HUES64 (cell line): ENCODE measurements around the gene OPN1MW3. TPM values are rescaled to one million over a fixed set of nuclear protein-coding genes. Genes with fewer than 3 reads are reported as not detected.
"Not testable (repeated sequence)": the region's sequence is repeated elsewhere in the genome, so short reads cannot be mapped to it uniquely, and the experiment has no call there.

Source experiments
- H3K27ac ChIP-seq: 2 replicates; pipeline ENCODE4 v1.7.0; 2013; ENCODE audit warnings: low read depth, low read length, inconsistent platforms
- H3K27me3 ChIP-seq: 2 replicates; pipeline ENCODE4 v1.6.1; 2013; ENCODE audit warnings: mild to moderate bottlenecking, low read length; ENCODE audit not compliant: insufficient read depth
- H3K36me3 ChIP-seq: 2 replicates; pipeline ENCODE4 v1.6.1; 2013; ENCODE audit warnings: mild to moderate bottlenecking, low read length; ENCODE audit not compliant: insufficient read depth
- H3K4me1 ChIP-seq: 2 replicates; pipeline ENCODE4 v1.6.1; 2013; ENCODE audit warnings: mild to moderate bottlenecking, low read length, moderate library complexity; ENCODE audit not compliant: insufficient read depth
- H3K4me3 ChIP-seq: 2 replicates; pipeline ENCODE4 v1.5.1; 2013; ENCODE audit warnings: mild to moderate bottlenecking, low read length, moderate library complexity
- H3K9ac ChIP-seq: 2 replicates; pipeline ENCODE4 v1.6.1; 2013; ENCODE audit warnings: mild to moderate bottlenecking, low read depth, low read length
- H3K9me3 ChIP-seq: 2 replicates; pipeline ENCODE4 v1.6.1; 2013; ENCODE audit warnings: low read depth, low read length; ENCODE audit not compliant: insufficient read depth
- WGBS: fragments of 150-250, 120-280 bp; methylation state at CpG from one replicate; pipeline ENCODE4 v1.1.7; 2013; ENCODE audit warnings: missing lambda C conversion rate; 5-methylcytosine and 5-hydroxymethylcytosine counted together
- polyA plus RNA-seq, 2 experiments: library from polyadenylated mRNA; stranded (reverse); fragments of 50-300 nt; gene quantifications; one replicate each; pipeline ENCODE4 v1.2.3, GENCODE V29; 2013

Gene OPN1MW3
- not detected for polyA plus RNA-seq (2013, experiment 1 of 2)
- polyA plus RNA-seq (2013, experiment 2 of 2): not detected

DNA sequence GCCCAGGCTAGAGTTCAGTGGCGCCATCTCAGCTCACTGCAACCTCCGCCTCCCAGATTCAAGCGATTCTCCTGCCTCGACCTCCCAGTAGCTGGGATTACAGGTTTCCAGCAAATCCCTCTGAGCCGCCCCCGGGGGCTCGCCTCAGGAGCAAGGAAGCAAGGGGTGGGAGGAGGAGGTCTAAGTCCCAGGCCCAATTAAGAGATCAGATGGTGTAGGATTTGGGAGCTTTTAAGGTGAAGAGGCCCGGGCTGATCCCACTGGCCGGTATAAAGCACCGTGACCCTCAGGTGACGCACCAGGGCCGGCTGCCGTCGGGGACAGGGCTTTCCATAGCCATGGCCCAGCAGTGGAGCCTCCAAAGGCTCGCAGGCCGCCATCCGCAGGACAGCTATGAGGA is at the start of gene OPN1MW3:
Gene OPN1MW3 (plus strand): TSS at position 301 of the 400 bp plus-strand sequence. CDS start 38 bp downstream, at position 339.
- H3K9me3 ChIP-seq, H3K9ac ChIP-seq, H3K27me3 ChIP-seq, H3K4me3 ChIP-seq, H3K27ac ChIP-seq, H3K36me3 ChIP-seq, H3K4me1 ChIP-seq: not testable (repeated sequence)
- no CpG with 5 or more reads among the region's 17 CpGs for WGBS

DNA sequence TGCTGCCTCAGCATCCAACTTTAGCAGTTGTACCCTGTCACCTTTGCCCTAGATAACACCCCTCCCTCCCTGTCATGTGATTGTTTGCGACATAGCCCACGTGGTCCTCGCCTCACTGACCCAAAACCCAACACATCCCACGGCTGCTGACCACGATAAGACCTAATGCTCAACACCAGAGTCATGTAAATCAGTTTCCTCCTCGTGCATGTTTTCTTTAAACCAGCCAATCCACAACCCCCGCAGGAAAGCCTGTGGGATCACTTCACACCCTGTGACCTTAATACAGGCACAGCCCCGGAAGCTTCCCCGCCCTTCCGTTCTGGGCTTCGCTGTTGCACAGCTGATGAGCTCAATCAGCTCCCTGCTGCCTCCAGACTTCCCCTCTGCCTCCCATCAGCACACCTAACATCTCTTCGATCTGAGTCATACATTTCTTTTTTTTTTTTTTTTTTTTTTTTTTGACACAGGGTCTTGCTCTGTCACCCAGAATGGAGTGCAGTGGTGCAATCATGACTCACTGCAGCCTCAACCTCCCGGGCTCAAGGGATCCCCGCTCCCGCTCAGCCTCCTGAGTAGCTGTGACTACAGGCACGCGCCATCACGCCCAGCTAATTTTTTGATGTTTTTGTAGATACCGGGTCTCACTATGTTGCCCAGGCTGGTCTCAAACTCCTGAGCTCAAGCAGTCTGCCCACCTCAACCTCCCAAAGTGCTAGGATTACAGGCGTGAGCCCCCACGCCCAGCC is 47.5 kb upstream of the OPN1MW3 start:
- not testable (repeated sequence) for H3K9ac ChIP-seq, H3K36me3 ChIP-seq, H3K4me1 ChIP-seq, H3K9me3 ChIP-seq, H3K4me3 ChIP-seq, H3K27ac ChIP-seq, H3K27me3 ChIP-seq
- WGBS: no CpG with 5 or more reads among the region's 21 CpGs

DNA sequence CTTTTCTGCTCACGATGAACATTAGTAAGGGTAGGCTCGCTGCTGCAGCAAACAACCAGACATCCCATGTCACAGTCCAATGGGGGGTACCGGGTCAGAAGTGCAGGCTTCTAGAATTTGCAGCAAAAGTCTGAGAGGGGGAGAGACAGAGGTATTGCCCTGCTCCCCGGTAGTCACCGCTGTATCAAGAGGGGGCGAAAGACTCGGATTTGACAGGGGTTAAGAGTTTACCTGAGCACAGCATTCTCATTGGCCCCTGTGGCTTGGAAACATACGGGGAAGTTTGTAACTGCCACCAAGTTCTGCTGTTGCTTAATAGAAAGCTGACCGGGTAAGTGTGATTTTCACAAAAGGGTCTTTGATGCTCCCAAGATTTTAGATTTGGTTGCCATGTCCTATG is 46.3 kb upstream of the OPN1MW3 start:
- not testable (repeated sequence) for H3K27ac ChIP-seq, H3K9me3 ChIP-seq, H3K36me3 ChIP-seq, H3K4me1 ChIP-seq, H3K4me3 ChIP-seq, H3K9ac ChIP-seq, H3K27me3 ChIP-seq
- WGBS: 61% methylated on average over 4 of the region's 9 CpGs

DNA sequence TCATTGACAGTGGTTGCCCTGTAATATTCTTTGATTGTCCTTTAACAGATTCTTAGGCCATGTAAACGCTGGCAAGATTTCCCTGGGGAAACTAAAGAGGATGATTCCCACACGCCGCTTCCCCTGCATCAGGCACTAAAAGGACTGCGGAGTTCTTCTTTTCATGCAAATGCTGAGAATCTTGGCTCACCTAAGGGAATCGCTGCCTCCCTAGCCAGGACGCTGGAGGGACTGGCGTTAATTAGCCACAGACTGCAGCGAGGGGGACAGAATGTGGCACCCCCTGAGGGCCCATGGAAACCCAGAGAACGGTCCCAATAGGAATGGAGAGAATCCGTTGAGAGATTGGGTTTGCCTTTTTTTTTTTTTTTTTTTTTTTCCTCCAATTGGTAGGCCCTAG is 45.9 kb upstream of the OPN1MW3 start:
- not testable (repeated sequence) for H3K9me3 ChIP-seq, H3K9ac ChIP-seq, H3K4me1 ChIP-seq, H3K27me3 ChIP-seq, H3K4me3 ChIP-seq, H3K36me3 ChIP-seq, H3K27ac ChIP-seq
- WGBS: no CpG with 5 or more reads among the region's 10 CpGs

DNA sequence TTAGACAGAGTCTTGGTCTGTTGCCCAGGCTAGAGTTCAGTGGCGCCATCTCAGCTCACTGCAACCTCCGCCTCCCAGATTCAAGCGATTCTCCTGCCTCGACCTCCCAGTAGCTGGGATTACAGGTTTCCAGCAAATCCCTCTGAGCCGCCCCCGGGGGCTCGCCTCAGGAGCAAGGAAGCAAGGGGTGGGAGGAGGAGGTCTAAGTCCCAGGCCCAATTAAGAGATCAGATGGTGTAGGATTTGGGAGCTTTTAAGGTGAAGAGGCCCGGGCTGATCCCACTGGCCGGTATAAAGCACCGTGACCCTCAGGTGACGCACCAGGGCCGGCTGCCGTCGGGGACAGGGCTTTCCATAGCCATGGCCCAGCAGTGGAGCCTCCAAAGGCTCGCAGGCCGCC is 37.9 kb upstream of the OPN1MW3 start, which contains the start of gene OPN1MW2:
Gene OPN1MW2 (plus strand): TSS at position 301 of the 400 bp plus-strand sequence. CDS start 60 bp downstream, at position 361.
- H3K36me3 ChIP-seq, H3K9me3 ChIP-seq, H3K27ac ChIP-seq, H3K27me3 ChIP-seq, H3K9ac ChIP-seq, H3K4me1 ChIP-seq, H3K4me3 ChIP-seq: not testable (repeated sequence)
- no CpG with 5 or more reads among the region's 16 CpGs for WGBS

DNA sequence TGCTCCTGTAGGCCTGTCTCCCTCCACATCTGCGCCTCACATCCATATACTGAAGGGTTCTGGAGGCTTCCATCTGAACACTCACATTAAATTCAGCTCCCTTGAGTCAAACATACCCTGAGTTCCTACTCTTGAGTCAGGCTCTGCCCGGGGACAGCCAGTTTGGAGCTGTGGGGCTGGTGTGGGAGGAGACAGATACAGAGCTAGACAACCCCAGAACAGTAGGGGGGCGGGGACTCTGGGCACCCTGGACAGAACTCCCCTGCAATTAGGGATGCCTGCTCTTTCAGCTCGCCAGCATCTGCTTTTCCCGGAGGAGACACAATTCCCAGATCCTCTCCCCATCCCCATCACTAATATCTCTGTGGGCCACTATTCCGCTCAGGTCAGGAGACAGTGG is 32.1 kb upstream of the OPN1MW3 start:
- H3K27ac ChIP-seq, H3K27me3 ChIP-seq, H3K36me3 ChIP-seq, H3K9me3 ChIP-seq, H3K4me1 ChIP-seq, H3K4me3 ChIP-seq, H3K9ac ChIP-seq: not testable (repeated sequence)
- WGBS: no CpG with 5 or more reads among the region's 6 CpGs

DNA sequence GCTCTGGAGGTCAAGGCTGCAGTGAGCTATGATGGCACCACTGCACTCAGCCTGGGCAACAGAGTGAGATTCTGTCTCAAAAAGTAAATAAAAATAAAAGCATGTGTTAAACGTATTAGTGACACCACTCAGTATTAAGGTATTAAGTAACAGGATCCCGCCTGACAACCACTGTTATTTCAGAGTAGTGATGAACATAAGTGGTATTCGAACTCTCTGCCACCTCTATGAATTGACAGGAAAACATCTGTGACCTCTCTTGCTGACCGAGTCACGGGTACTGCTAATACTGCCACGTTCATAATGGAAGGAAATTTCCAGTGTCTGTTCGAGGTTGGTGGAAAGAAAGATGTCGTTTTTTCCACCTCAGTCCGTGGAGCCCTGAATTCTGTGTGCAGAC is 30.7 kb upstream of the OPN1MW3 start:
- not testable (repeated sequence) for H3K4me3 ChIP-seq, H3K27me3 ChIP-seq, H3K4me1 ChIP-seq, H3K9ac ChIP-seq, H3K36me3 ChIP-seq, H3K27ac ChIP-seq, H3K9me3 ChIP-seq
- no CpG with 5 or more reads among the region's 9 CpGs for WGBS

DNA sequence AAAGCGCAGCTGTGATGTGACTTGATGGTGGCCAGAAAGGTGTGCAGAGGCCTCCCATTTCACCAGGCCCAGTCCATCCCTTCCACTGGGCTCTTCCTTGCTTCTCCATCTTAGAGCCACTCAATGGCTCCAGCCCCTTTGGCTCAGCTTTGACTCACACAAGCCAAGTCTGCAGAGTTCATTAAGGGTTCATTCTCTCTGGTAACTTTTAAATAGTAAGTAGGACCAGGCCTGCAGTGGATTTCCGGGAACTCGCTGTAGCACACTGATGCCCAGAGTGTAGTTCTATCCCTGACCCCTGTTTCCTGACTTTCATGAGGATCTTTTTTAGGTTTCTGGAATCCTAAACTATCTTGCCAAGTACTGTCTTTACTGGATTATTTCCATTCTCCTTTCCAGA is 25.9 kb upstream of the OPN1MW3 start:
- not testable (repeated sequence) for H3K9me3 ChIP-seq, H3K27me3 ChIP-seq, H3K4me1 ChIP-seq, H3K9ac ChIP-seq, H3K36me3 ChIP-seq, H3K4me3 ChIP-seq, H3K27ac ChIP-seq
- no CpG with 5 or more reads among the region's 3 CpGs for WGBS

DNA sequence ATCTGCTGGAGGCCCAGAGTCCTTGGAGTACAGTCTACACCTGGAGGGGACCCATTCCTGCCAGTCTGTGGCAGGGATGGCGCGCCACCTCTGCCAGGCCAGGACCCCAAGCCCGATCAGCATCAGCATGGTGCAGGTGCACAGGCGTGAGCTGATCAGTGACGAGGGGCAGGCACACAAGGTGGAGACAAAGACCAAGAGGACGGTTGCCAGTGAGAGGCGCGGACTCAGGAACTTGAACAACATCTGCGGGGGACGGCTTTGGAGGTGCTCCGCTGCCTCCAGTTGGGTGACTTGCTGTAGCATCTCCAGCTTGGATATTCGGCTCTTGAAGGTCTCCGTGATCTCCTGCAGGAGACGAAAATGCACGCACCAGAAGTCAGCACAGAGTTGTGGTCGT is 23.8 kb upstream of the OPN1MW3 start:
- H3K27me3 ChIP-seq, H3K9me3 ChIP-seq, H3K4me1 ChIP-seq, H3K9ac ChIP-seq, H3K27ac ChIP-seq, H3K4me3 ChIP-seq, H3K36me3 ChIP-seq: not testable (repeated sequence)
- WGBS: no CpG with 5 or more reads among the region's 16 CpGs

DNA sequence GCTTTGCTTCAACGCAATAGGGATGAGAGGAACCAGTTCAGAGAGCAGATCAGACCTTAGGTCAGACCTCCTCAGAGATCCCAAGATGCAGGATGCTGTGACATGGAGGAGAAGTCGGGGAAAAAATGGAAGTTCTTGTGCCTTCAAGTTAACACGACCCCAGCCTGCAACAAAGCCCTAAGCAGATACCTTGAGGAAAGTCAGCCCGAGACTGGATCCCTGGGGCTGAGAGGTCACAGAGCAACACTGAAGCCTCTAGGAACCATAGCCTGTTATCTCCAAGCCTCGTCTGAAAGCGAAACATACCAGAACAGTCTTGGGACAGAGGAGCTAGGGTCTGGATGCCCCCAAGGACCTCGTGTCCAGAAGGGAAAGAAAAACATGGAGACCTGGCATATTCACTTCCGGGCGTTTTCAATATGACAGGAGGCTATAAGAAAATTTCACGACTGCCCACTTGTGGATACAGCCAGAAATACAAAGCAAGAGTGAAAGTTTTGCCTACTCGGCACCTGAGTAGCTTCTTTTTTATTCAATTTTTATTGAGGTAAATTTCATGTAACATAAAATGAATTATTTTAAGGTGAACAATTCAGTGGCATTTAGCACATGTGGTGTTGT is 18.3 kb upstream of the OPN1MW3 start:
- not testable (repeated sequence) for H3K4me1 ChIP-seq, H3K27ac ChIP-seq, H3K9ac ChIP-seq, H3K27me3 ChIP-seq, H3K9me3 ChIP-seq, H3K4me3 ChIP-seq, H3K36me3 ChIP-seq
- WGBS: 93% methylated on average over 4 of the region's 11 CpGs

DNA sequence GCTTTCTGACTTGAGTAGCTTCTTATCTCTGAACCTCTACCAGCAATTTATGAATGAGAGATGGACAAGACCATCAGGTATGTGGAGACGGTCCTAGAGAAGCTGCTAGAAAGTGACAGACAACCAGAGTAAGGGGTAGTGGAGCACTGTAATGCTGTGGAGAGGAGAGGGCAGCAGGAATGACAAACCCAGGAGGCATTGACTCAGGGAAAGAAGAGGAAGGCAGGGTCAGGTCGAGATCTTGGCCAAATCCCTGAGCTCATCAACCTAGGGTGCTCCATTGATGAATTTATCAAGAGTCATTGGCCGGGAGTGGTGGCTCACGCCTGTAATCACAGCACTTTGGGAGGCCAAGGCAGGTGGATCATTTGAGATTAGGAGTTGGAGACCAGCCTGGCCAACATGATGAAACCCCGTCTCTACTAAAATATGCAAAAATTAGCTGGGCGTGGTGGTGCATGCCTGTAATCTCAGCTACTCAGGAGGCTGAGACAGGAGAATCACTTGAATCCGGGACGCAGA is 17.3 kb upstream of the OPN1MW3 start:
- H3K36me3 ChIP-seq, H3K9ac ChIP-seq, H3K9me3 ChIP-seq, H3K27ac ChIP-seq, H3K27me3 ChIP-seq, H3K4me3 ChIP-seq, H3K4me1 ChIP-seq: not testable (repeated sequence)
- 89% methylated on average over 4 of the region's 8 CpGs for WGBS
